Naive thymus-derived CD4-positive, alpha-beta T cell (primary cell): ENCODE measurements around the gene NOP56. TPM values are rescaled to one million over a fixed set of nuclear protein-coding genes. Genes with fewer than 3 reads are reported as not detected.
A peak's percentile ranks its signal among the peaks of the same experiment; 100 is the strongest.

Experiments
- ATAC-seq: fragments of 150-1000 bp; cut with Tn5 transposase; 2 replicates; pipeline ENCODE4 v1.10.0; 2021; ENCODE audit warnings: mild to moderate bottlenecking, moderate library complexity
- CTCF ChIA-PET: fragments of 350-600 bp; sonication (Branson Sonifier 250); formaldehyde crosslinking; loops from one replicate; lab custom pipeline; 2021; ENCODE audit warnings: antibody characterized with exemption; lab: Charles Lee
- POLR2A ChIA-PET: fragments of 350-600 bp; sonication (Branson Sonifier 250); formaldehyde crosslinking; loops from one replicate; lab custom pipeline; 2021; ENCODE audit warnings: antibody characterized with exemption, inconsistent platforms; lab: Charles Lee
- DNase-seq, 9 donors: peaks; one replicate each; pipeline versions ENCODE4 v3.0.0 to v3.0.0-alpha.2; 2020 to 2022; ENCODE audit warnings: mixed read lengths in 1 of 9
- H3K27ac ChIP-seq: one replicate; pipeline ENCODE4 v1.7.0; 2013; ENCODE audit warnings: mild to moderate bottlenecking, low read depth, low read length, moderate library complexity
- H3K27me3 ChIP-seq, 2 donors: one replicate each; pipeline ENCODE4 v1.7.0; 2013; ENCODE audit warnings: low read length in 2 of 2, mild to moderate bottlenecking in 2 of 2, moderate library complexity in 2 of 2; ENCODE audit not compliant: control insufficient read depth in 2 of 2, insufficient read depth in 2 of 2
- H3K36me3 ChIP-seq, 3 experiments: 1 replicate in 2 of 3; 2 replicates in 1 of 3; pipeline ENCODE4 v1.7.0; 2013; ENCODE audit warnings: low read length in 3 of 3, mild to moderate bottlenecking in 3 of 3, moderate library complexity in 1 of 3; ENCODE audit not compliant: insufficient read depth in 3 of 3, control insufficient read depth in 2 of 3
- H3K4me1 ChIP-seq, 2 donors: one replicate each; pipeline ENCODE4 v1.7.0; 2013; ENCODE audit warnings: low read length in 2 of 2, mild to moderate bottlenecking in 2 of 2, moderate library complexity in 1 of 2; ENCODE audit not compliant: control insufficient read depth in 2 of 2, insufficient read depth in 2 of 2
- H3K4me3 ChIP-seq: 2 replicates; pipeline ENCODE4 v1.7.0; 2013; ENCODE audit warnings: mild to moderate bottlenecking, low read length
- H3K9me3 ChIP-seq, 3 experiments: 1 replicate in 2 of 3; 2 replicates in 1 of 3; pipeline ENCODE4 v1.7.0; 2013; ENCODE audit warnings: low read length in 3 of 3; ENCODE audit not compliant: control insufficient read depth in 2 of 3
- H3K27ac Mint-ChIP-seq, 9 donors: one replicate each; pipeline ENCODE4 v1.8.0; 2020 to 2022; ENCODE audit warnings: mixed read lengths in 9 of 9, mild to moderate bottlenecking in 8 of 9, moderate library complexity in 5 of 9, inconsistent platforms in 2 of 9
- H3K27me3 Mint-ChIP-seq, 5 donors: one replicate each; pipeline ENCODE4 v1.8.0; 2021 to 2022; ENCODE audit warnings: mixed read lengths in 5 of 5, mild to moderate bottlenecking in 1 of 5
- H3K36me3 Mint-ChIP-seq, 5 donors: one replicate each; pipeline ENCODE4 v1.8.0; 2020 to 2022; ENCODE audit warnings: mixed read lengths in 5 of 5, mild to moderate bottlenecking in 3 of 5, inconsistent platforms in 1 of 5
- H3K4me1 Mint-ChIP-seq, 7 donors: one replicate each; pipeline ENCODE4 v1.8.0; 2020 to 2022; ENCODE audit warnings: mixed read lengths in 7 of 7, mild to moderate bottlenecking in 3 of 7, inconsistent platforms in 1 of 7
- H3K4me3 Mint-ChIP-seq, 10 donors: one replicate each; pipeline ENCODE4 v1.8.0; 2020 to 2022; ENCODE audit warnings: mild to moderate bottlenecking in 10 of 10, mixed read lengths in 10 of 10, moderate library complexity in 6 of 10, inconsistent platforms in 2 of 10
- H3K9me3 Mint-ChIP-seq, 11 donors: one replicate each; pipeline ENCODE4 v1.8.0; 2020 to 2022; ENCODE audit warnings: mixed read lengths in 11 of 11, mild to moderate bottlenecking in 4 of 11, inconsistent platforms in 1 of 11, moderate library complexity in 1 of 11
- intact Hi-C, 2 donors: fragments of 100-400 bp; cut with micrococcal nuclease; formaldehyde crosslinking; loops; one replicate each; pipeline ENCODE4 v1.15.1; 2023
- polyA plus RNA-seq, 2 donors: library from polyadenylated mRNA; unstranded; fragments of 300-500 nt; fragmentation: Illumina TruSeq; gene quantifications; one replicate each; pipeline ENCODE4 v1.2.3, GENCODE V29; 2021
- total RNA-seq, 6 experiments: library from RNA in 5 of 6; stranded (reverse) in 5 of 6; gene quantifications; 1 replicate in 5 of 6; 2 replicates in 1 of 6; pipeline ENCODE4 v1.2.3 and lab custom pipeline; 2021 to 2026

The NOP56 gene
- total RNA-seq (100 to 1,000 TPM; 216 to 375 (median 287) TPM), polyA plus RNA-seq (100 to 1,000 TPM in 1 of 2 donors, 10 to 100 TPM in 1; 89.0 to 129 TPM), total RNA-seq (lab: John Stamatoyannopoulos, UW) (338 reads per million, percentile 97 among the genes with 10 or more reads in this experiment)

GRCh38 chr20:2651772-2652723 lies at the start of gene NOP56:
NOP56 (plus strand) TSS chr20:2652632; CDS start chr20:2652661, 29 bp downstream.
- intact Hi-C loops = loop anchor here (1.0 to 5.0 kb wide), 11 partner anchors 12 to 1425 kb away; partner anchors contain the start of genes IDH3B (in 2 of the 2), PTPRA (in 2 of the 2), SNRPB (in 2 of the 2) and FKBP1A (in 1 of the 2)
- H3K27me3 Mint-ChIP-seq = no peaks in the 10 kb centered on the region
- no peaks in the 10 kb centered on the region for H3K9me3 ChIP-seq
- peak within 1 kb of the TSS; percentile 85 to 94 (median 90) for H3K27ac Mint-ChIP-seq
- H3K36me3 Mint-ChIP-seq = peaks cover 9 to 33% (median 15%) of the 10 kb centered on the region in 5 donors
- no peaks in the 10 kb centered on the region for H3K9me3 Mint-ChIP-seq
- ChIA-PET POLR2A (interaction anchor here (0.7 to 6.8 kb wide), 17 partner anchors 10 to 768 kb away, joined by 3 to 183 read pairs (median 6); partner anchors contain the start of genes IDH3B, PTPRA and SNRPB), CTCF (interaction anchor here (1.0 to 1.6 kb wide), 2 partner anchors 90 to 92 kb away, joined by 3 to 4 read pairs; no protein-coding TSS in a partner anchor)
- peaks cover 16 to 53% (median 39%) of the 10 kb centered on the region in 7 donors for H3K4me1 Mint-ChIP-seq
- peaks cover 20 to 35% (median 31%) of the 10 kb centered on the region in 3 experiments for H3K36me3 ChIP-seq
- H3K27ac ChIP-seq = peak within 1 kb of the TSS; percentile 90
- H3K27me3 ChIP-seq = no peaks in the 10 kb centered on the region
- DNase-seq = peak; percentile 89 to 100 (median 96)
- peaks cover 22 to 26% of the 10 kb centered on the region in 2 donors for H3K4me1 ChIP-seq
- H3K4me3 Mint-ChIP-seq = peak within 1 kb of the TSS; percentile 87 to 92 (median 90)
- peak; percentile 98 for ATAC-seq
- peak within 1 kb of the TSS; percentile 82 for H3K4me3 ChIP-seq

DNA sequence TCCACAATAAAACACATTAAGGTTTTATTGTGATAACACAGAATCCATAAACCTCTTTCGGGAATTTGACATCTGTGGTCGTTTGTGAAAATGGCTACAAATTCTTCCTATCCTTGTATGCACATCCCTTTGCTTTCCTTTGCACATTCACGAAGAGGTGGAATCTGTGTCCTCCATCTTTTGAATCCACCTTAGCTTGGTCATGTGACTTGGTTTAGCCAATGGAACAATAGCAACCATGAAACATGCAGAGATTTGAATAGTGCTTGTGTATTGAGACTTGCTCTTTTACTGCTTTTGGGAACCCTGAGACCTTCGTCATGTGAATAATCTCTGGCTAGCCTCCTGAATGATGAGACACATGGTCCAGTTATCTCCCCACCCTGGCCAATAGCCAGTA lies 49.7 kb upstream of the NOP56 start:
- H3K36me3 Mint-ChIP-seq = peaks cover 0 to 6% (median 5%) of the 10 kb centered on the region in 5 donors
- Histone ChIP-seq H3K36me3 (no peaks in the 10 kb centered on the region), H3K27ac (no peak overlapping the region), H3K4me1 (no peaks in the 10 kb centered on the region), H3K9me3 (peaks cover 0 to 4% (median 0%) of the 10 kb centered on the region in 3 experiments), H3K27me3 (no peaks in the 10 kb centered on the region), H3K4me3 (no peak overlapping the region)
- ChIA-PET CTCF (no interaction called here), POLR2A (no interaction called here)
- ATAC-seq (no peak), DNase-seq (no peak)
- no peaks in the 10 kb centered on the region for H3K4me1 Mint-ChIP-seq
- H3K9me3 Mint-ChIP-seq = peaks cover 0 to 32% (median 9%) of the 10 kb centered on the region in 11 donors
- intact Hi-C loops = no loop called here
- no peak overlapping the region for H3K27ac Mint-ChIP-seq
- H3K27me3 Mint-ChIP-seq = peaks cover 0 to 10% (median 4%) of the 10 kb centered on the region in 5 donors
- no peak overlapping the region for H3K4me3 Mint-ChIP-seq

- peaks cover 0 to 38% (median 12%) of the 10 kb centered on the region in 11 donors for H3K9me3 Mint-ChIP-seq
- H3K9me3 ChIP-seq = peaks cover 0 to 4% (median 0%) of the 10 kb centered on the region in 3 experiments
- no peaks in the 10 kb centered on the region for H3K27me3 ChIP-seq
- no peaks in the 10 kb centered on the region for H3K4me1 ChIP-seq
- peaks cover under 1 to 10% (median 6%) of the 10 kb centered on the region in 5 donors for H3K27me3 Mint-ChIP-seq
- POLR2A ChIA-PET = no interaction called here
- H3K36me3 ChIP-seq = no peaks in the 10 kb centered on the region
- H3K4me1 Mint-ChIP-seq = no peaks in the 10 kb centered on the region
- ATAC-seq (no peak), DNase-seq (no peak)
- no peak overlapping the region for H3K4me3 ChIP-seq
- no peak overlapping the region for H3K4me3 Mint-ChIP-seq
- H3K27ac Mint-ChIP-seq = no peak overlapping the region
- H3K36me3 Mint-ChIP-seq = peaks cover 0 to 6% (median 5%) of the 10 kb centered on the region in 5 donors
- intact Hi-C loops = no loop called here
- CTCF ChIA-PET = no interaction called here
- H3K27ac ChIP-seq = no peak overlapping the region
These were observed 48.5 kb upstream of the NOP56 start for GRCh38 chr20:2603816-2604505.

GRCh38 chr20:2604506-2604835 lies 48.0 kb upstream of the NOP56 start:
- Histone ChIP-seq H3K36me3 (no peaks in the 10 kb centered on the region), H3K27me3 (no peaks in the 10 kb centered on the region), H3K27ac (no peak overlapping the region), H3K4me1 (no peaks in the 10 kb centered on the region), H3K4me3 (no peak overlapping the region), H3K9me3 (peaks cover 0 to 4% (median 0%) of the 10 kb centered on the region in 3 experiments)
- intact Hi-C loops = no loop called here
- H3K4me1 Mint-ChIP-seq = no peaks in the 10 kb centered on the region
- DNase-seq (no peak), ATAC-seq (no peak)
- CTCF ChIA-PET = no interaction called here
- no peak overlapping the region for H3K27ac Mint-ChIP-seq
- POLR2A ChIA-PET = no interaction called here
- H3K9me3 Mint-ChIP-seq = peaks cover 0 to 38% (median 13%) of the 10 kb centered on the region in 11 donors
- H3K36me3 Mint-ChIP-seq = peaks cover 2 to 8% (median 5%) of the 10 kb centered on the region in 5 donors
- no peak overlapping the region for H3K4me3 Mint-ChIP-seq
- H3K27me3 Mint-ChIP-seq = peaks cover 6 to 11% (median 9%) of the 10 kb centered on the region in 5 donors

- DNase-seq (no peak), ATAC-seq (no peak)
- H3K27ac Mint-ChIP-seq = no peak overlapping the region
- H3K4me1 Mint-ChIP-seq = no peaks in the 10 kb centered on the region
- no peaks in the 10 kb centered on the region for H3K27me3 ChIP-seq
- H3K4me3 ChIP-seq = no peak overlapping the region
- peaks cover 0 to 38% (median 13%) of the 10 kb centered on the region in 11 donors for H3K9me3 Mint-ChIP-seq
- intact Hi-C loops = no loop called here
- H3K9me3 ChIP-seq = peaks cover 0 to 4% (median 0%) of the 10 kb centered on the region in 3 experiments
- no peak overlapping the region for H3K27ac ChIP-seq
- POLR2A ChIA-PET = no interaction called here
- peaks cover 12 to 28% (median 19%) of the 10 kb centered on the region in 5 donors for H3K27me3 Mint-ChIP-seq
- no peaks in the 10 kb centered on the region for H3K4me1 ChIP-seq
- CTCF ChIA-PET = no interaction called here
- H3K36me3 ChIP-seq = no peaks in the 10 kb centered on the region
- no peak overlapping the region for H3K4me3 Mint-ChIP-seq
- H3K36me3 Mint-ChIP-seq = peaks cover 2 to 10% (median 7%) of the 10 kb centered on the region in 5 donors
These were observed 45.9 kb upstream of the NOP56 start for GRCh38 chr20:2606507-2607006.

GRCh38 chr20:2610326-2610725 lies 42.1 kb upstream of the NOP56 start:
- H3K27ac ChIP-seq = no peak overlapping the region
- Mint-ChIP-seq H3K27ac (no peak overlapping the region), H3K9me3 (peaks cover 0 to 29% (median 10%) of the 10 kb centered on the region in 11 donors), H3K36me3 (peaks cover 2 to 10% (median 7%) of the 10 kb centered on the region in 5 donors), H3K4me1 (no peaks in the 10 kb centered on the region), H3K4me3 (no peak overlapping the region), H3K27me3 (peaks cover 10 to 46% (median 22%) of the 10 kb centered on the region in 5 donors)
- ATAC-seq = no peak
- ChIA-PET POLR2A (no interaction called here), CTCF (no interaction called here)
- no peaks in the 10 kb centered on the region for H3K4me1 ChIP-seq
- intact Hi-C loops = no loop called here
- DNase-seq = no peak
- peaks cover 0 to 4% (median 0%) of the 10 kb centered on the region in 3 experiments for H3K9me3 ChIP-seq
- no peaks in the 10 kb centered on the region for H3K36me3 ChIP-seq
- no peaks in the 10 kb centered on the region for H3K27me3 ChIP-seq
- H3K4me3 ChIP-seq = no peak overlapping the region
